HS-5 (cell line): ENCODE results near the gene MAP4K2.

Source experiments
- DNase-seq: peaks from one replicate; pipeline ENCODE4 v3.0.0-alpha.2; 2012; ENCODE audit warnings: low read depth

MAP4K2 gene

DNA sequence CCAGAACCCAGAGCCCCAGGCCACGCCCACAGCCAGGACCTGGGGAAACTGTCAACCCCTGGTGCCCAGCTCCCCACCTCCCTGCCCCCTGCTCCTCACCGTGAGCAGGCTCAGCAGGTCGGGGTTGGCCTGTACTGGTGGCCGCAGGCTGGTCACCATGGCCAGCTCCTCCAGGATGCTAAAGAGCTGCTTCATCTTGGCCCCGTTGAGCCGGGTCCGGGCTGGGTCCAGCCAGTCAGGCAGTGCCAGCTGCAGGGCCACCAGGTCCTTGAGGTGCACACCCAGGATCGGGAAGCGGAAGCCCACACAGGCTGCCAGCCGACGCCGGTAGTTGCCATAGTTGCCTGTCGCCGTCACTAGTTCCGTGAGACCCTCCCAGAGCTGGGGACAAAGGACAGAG lies 66.4 kb downstream of the MAP4K2 start:
- no peak for DNase-seq

DNA sequence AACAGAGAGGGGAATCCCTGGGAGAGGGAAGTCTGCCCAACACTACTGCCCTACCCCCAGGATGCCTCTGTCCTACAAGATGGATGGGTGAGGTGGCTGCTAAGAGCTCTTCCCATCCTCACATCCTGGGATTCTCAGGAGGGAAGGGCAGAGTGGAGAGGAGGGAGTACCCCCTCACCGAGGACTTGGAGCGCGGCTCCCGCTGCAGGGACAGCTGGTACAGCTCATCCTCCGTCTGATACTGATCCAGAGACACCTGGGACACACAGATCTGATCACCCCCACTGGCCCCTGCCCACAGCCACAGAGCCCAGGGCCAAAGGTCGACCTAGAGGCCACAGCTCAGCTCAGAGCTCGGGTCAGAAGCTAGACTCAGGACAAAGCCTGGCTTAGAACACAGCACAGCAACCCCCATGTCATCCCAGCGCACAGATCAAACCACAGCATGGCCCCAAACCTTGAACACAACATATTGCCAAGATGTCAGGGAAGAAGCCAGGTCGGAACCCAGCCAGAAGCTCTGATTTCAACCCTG lies 67.2 kb downstream of the MAP4K2 start:
- DNase-seq = no peak
